Stomach (tissue), 4 donors: Measurements from ENCODE around the gene KTN1.

Experiments used
- CTCF ChIP-seq, 7 experiments: fragments of 450-650 bp in 4 of 7; fragments of 200-600 bp in 3 of 7; sonication (generic) in 3 of 7; IDR thresholded peaks; one replicate each; pipeline ENCODE4 v1.5.1; 2016 to 2019; ENCODE audit warnings: antibody characterized with exemption in 7 of 7, control low read depth in 2 of 7, mild to moderate bottlenecking in 1 of 7
- EP300 ChIP-seq: sonication (generic); formaldehyde crosslinking; IDR thresholded peaks from one replicate; pipeline ENCODE4 v1.6.1; 2017; ENCODE audit warnings: antibody characterized with exemption
- POLR2A ChIP-seq, 4 donors: fragments of 450-650 bp; IDR thresholded peaks; one replicate each; pipeline ENCODE4 v1.6.1; 2016; ENCODE audit warnings: antibody characterized with exemption in 4 of 4, control low read depth in 2 of 4, mild to moderate bottlenecking in 1 of 4, moderate library complexity in 1 of 4
- POLR2AphosphoS5 ChIP-seq, 3 donors: sonication (generic); formaldehyde crosslinking; IDR thresholded peaks; one replicate each; pipeline ENCODE4 v1.6.1; 2016; ENCODE audit warnings: antibody characterized with exemption in 3 of 3

- TF ChIP-seq CTCF (IDR thresholded peaks at IDR 0.05) (no peak), EP300 (no peak), POLR2A (IDR thresholded peaks at IDR 0.05) (no peak), POLR2AphosphoS5 (IDR thresholded peaks at IDR 0.05) (no peak)
Measured at GRCh38 chr14:55628426-55628825, 48.4 kb downstream of the KTN1 start.
